Measurements from ENCODE around the gene ZNF516. TPM values are rescaled to one million over a fixed set of nuclear protein-coding genes. Genes with fewer than 3 reads are reported as not detected.

ZNF516 gene
- total RNA-seq, 1 experiment from 2014 or later = 28.3 TPM

GRCh38 chr18:76498064-76498463 lies 3.0 kb upstream of the ZNF516 start:
- no peak for DNase-seq (ENCODE audit: unreplicated experiment)
- TF ChIP-seq, protein P1, sequence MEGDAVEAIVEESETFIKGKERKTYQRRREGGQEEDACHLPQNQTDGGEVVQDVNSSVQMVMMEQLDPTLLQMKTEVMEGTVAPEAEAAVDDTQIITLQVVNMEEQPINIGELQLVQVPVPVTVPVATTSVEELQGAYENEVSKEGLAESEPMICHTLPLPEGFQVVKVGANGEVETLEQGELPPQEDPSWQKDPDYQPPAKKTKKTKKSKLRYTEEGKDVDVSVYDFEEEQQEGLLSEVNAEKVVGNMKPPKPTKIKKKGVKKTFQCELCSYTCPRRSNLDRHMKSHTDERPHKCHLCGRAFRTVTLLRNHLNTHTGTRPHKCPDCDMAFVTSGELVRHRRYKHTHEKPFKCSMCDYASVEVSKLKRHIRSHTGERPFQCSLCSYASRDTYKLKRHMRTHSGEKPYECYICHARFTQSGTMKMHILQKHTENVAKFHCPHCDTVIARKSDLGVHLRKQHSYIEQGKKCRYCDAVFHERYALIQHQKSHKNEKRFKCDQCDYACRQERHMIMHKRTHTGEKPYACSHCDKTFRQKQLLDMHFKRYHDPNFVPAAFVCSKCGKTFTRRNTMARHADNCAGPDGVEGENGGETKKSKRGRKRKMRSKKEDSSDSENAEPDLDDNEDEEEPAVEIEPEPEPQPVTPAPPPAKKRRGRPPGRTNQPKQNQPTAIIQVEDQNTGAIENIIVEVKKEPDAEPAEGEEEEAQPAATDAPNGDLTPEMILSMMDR (IDR thresholded peaks at IDR 0.05; ENCODE audit: unreplicated experiment) = no peak
- Mint-ChIP-seq H3K27ac (ENCODE audit: low read depth, unreplicated experiment) (no peak overlapping the region), H3K9me3 (ENCODE audit: unreplicated experiment) (no peaks in the 10 kb centered on the region), H3K4me3 (ENCODE audit: unreplicated experiment) (no peak overlapping the region), H3K27me3 (ENCODE audit: insufficient read depth, unreplicated experiment) (no peaks in the 10 kb centered on the region), H3K4me1 (ENCODE audit: insufficient read depth, unreplicated experiment) (no peaks in the 10 kb centered on the region), H3K36me3 (ENCODE audit: insufficient read depth, unreplicated experiment) (no peaks in the 10 kb centered on the region)
- ChIA-PET CTCF (interaction anchor here (0.6 to 1.2 kb wide), 3 partner anchors 95 to 131 kb away, joined by 3 to 5 read pairs (median 4); no protein-coding TSS in a partner anchor), POLR2A (interaction anchor here (0.6 to 2.3 kb wide), 2 partner anchors 67 to 76 kb away, joined by 3 to 7 read pairs; no protein-coding TSS in a partner anchor)
- intact Hi-C loops (cut with micrococcal nuclease) = no loop called here
- BruUV-seq (replicated peaks) = no TSS peak

DNA sequence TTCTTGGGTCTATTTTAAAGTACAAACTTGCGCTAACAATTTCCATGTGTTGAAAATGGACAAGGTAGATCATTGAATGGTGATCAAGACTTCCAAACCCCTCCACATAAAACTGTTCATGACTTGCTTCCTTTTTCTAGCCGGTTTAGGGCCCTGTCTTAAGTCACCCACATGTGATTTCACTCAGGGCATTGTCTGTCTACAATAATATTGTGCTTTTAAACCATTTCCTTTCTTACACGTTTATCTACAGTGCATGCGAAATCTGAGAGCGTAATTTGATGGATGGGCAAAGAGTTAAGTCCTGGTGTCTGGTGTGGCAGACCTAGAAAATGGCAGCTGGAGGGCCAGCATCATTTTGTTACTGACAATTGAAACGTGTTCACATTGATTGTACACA lies 2.0 kb upstream of the ZNF516 start:
- no peaks in the 10 kb centered on the region for H3K36me3 Mint-ChIP-seq (ENCODE audit: insufficient read depth, unreplicated experiment)
- POLR2A ChIA-PET = interaction anchor here (0.8 to 2.7 kb wide), 4 partner anchors 20 to 123 kb away, joined by 3 to 10 read pairs (median 6); no protein-coding TSS in a partner anchor
- TF ChIP-seq, protein P1 (IDR thresholded peaks at IDR 0.05; ENCODE audit: unreplicated experiment) = no peak
- no peaks in the 10 kb centered on the region for H3K4me1 Mint-ChIP-seq (ENCODE audit: insufficient read depth, unreplicated experiment)
- intact Hi-C loops (cut with micrococcal nuclease) = no loop called here
- no peak for DNase-seq (ENCODE audit: unreplicated experiment)
- H3K9me3 Mint-ChIP-seq (ENCODE audit: unreplicated experiment) = no peaks in the 10 kb centered on the region
- no peak overlapping the region for H3K27ac Mint-ChIP-seq (ENCODE audit: low read depth, unreplicated experiment)
- H3K27me3 Mint-ChIP-seq (ENCODE audit: insufficient read depth, unreplicated experiment) = no peaks in the 10 kb centered on the region
- CTCF ChIA-PET = interaction anchor here (0.6 to 1.2 kb wide), 5 partner anchors 17 to 123 kb away, joined by 3 to 5 read pairs (median 3); no protein-coding TSS in a partner anchor
- BruUV-seq (replicated peaks) = no TSS peak
- peak overlapping the region; percentile 29 for H3K4me3 Mint-ChIP-seq (ENCODE audit: unreplicated experiment)

DNA sequence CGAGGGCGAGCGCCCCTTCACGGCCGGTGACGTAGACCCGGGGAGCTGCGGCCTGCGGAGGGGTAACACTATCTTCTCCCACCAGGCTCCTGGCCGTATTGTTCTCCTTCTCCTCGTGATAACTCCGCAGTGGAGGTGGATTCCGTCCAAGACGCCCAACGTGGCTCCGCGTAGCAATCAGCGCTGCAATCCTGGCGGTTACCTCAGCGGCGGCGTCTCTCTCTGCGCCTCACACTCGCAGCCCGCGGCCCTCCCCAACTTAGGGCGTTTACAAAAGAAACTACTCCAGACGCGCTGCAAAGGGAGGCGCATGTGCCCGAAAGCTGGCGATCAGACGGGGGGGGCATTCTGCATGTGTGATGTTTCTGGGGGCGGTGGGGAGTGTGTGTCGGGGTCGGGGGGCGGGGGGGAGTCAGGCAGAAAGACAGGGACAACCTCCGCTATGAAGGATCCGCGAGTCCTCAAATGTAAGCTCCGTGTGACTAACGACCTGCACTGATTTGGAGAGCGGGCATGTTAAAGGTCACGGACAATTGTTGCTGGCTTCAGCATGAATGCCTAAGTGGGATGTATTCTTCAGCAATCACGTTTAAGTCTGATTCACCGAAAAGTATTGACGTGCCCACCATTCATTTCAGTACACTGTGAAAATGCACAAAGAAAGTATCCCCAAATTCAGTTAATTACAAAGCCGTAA lies 1.3 kb upstream of the ZNF516 start:
- peak overlapping the region; percentile 73 for H3K4me3 Mint-ChIP-seq (ENCODE audit: unreplicated experiment)
- no peak overlapping the region for H3K27ac Mint-ChIP-seq (ENCODE audit: low read depth, unreplicated experiment)
- H3K36me3 Mint-ChIP-seq (ENCODE audit: insufficient read depth, unreplicated experiment) = no peaks in the 10 kb centered on the region
- H3K9me3 Mint-ChIP-seq (ENCODE audit: unreplicated experiment) = no peaks in the 10 kb centered on the region
- ChIA-PET CTCF (no interaction called here), POLR2A (interaction anchor here (0.8 to 2.7 kb wide), 6 partner anchors 19 to 124 kb away, joined by 3 to 10 read pairs (median 4); no protein-coding TSS in a partner anchor)
- no peaks in the 10 kb centered on the region for H3K4me1 Mint-ChIP-seq (ENCODE audit: insufficient read depth, unreplicated experiment)
- BruUV-seq (replicated peaks) = no TSS peak
- H3K27me3 Mint-ChIP-seq (ENCODE audit: insufficient read depth, unreplicated experiment) = no peaks in the 10 kb centered on the region
- TF ChIP-seq, protein P1 (IDR thresholded peaks at IDR 0.05; ENCODE audit: unreplicated experiment) = no peak
- intact Hi-C loops (cut with micrococcal nuclease) = no loop called here
- DNase-seq (ENCODE audit: unreplicated experiment) = peak; percentile 39

- peak; percentile 53 for DNase-seq (ENCODE audit: unreplicated experiment)
- POLR2A ChIA-PET = interaction anchor here (1.2 to 3.9 kb wide), 4 partner anchors 46 to 125 kb away, joined by 4 to 62 read pairs (median 7); no protein-coding TSS in a partner anchor
- intact Hi-C loops (cut with micrococcal nuclease) = no loop called here
Measured at GRCh38 chr18:76495435-76496193, 572 bp upstream of the ZNF516 start.

More at GRCh38 chr18:76495435-76496193, 572 bp upstream of the ZNF516 start:
- peak overlapping the region; percentile 75 for H3K27ac Mint-ChIP-seq (ENCODE audit: low read depth, unreplicated experiment)
- TF ChIP-seq, protein P1 (IDR thresholded peaks at IDR 0.05; ENCODE audit: unreplicated experiment) = no peak
- H3K4me1 Mint-ChIP-seq (ENCODE audit: insufficient read depth, unreplicated experiment) = peaks cover 3% of the 10 kb centered on the region
- no peaks in the 10 kb centered on the region for H3K27me3 Mint-ChIP-seq (ENCODE audit: insufficient read depth, unreplicated experiment)
- BruUV-seq (replicated peaks) = no TSS peak
- CTCF ChIA-PET = no interaction called here
- peak overlapping the region; percentile 73 for H3K4me3 Mint-ChIP-seq (ENCODE audit: unreplicated experiment)
- H3K9me3 Mint-ChIP-seq (ENCODE audit: unreplicated experiment) = no peaks in the 10 kb centered on the region
- no peaks in the 10 kb centered on the region for H3K36me3 Mint-ChIP-seq (ENCODE audit: insufficient read depth, unreplicated experiment)
